Ascending aorta (tissue), 2 donors: ENCODE results near the gene MYL4. TPM values are rescaled to one million over a fixed set of nuclear protein-coding genes. Genes with fewer than 3 reads are reported as not detected.

Source experiments
- DNase-seq, 2 donors: peaks; one replicate each; pipeline ENCODE4 v3.0.0-alpha.2; 2019; ENCODE audit warnings: low spot score in 2 of 2
- H3K27ac ChIP-seq, 2 donors: fragments of 200-600 bp; sonication (generic); one replicate each; pipeline ENCODE4 v1.5.1; 2016 to 2017; ENCODE audit warnings: mild to moderate bottlenecking in 1 of 2
- H3K27me3 ChIP-seq: fragments of 200-600 bp; sonication (generic); one replicate; pipeline ENCODE4 v1.5.1; 2017
- H3K36me3 ChIP-seq, 2 donors: fragments of 200-600 bp; sonication (generic); one replicate each; pipeline ENCODE4 v1.5.1; 2016
- H3K4me1 ChIP-seq, 2 donors: fragments of 200-600 bp; sonication (generic); one replicate each; pipeline ENCODE4 v1.5.1; 2016 to 2017; ENCODE audit warnings: mild to moderate bottlenecking in 1 of 2
- H3K4me3 ChIP-seq, 2 donors: fragments of 200-600 bp; sonication (generic); one replicate each; pipeline ENCODE4 v1.5.1; 2016 to 2017; ENCODE audit warnings: mild to moderate bottlenecking in 1 of 2
- H3K9me3 ChIP-seq, 2 donors: fragments of 200-600 bp; sonication (generic); one replicate each; pipeline ENCODE4 v1.5.1; 2016
- intact Hi-C: fragments of 100-400 bp; cut with DNase I; formaldehyde crosslinking; loops from one replicate; pipeline ENCODE4 v1.15.1; 2023
- total RNA-seq: library from RNA; depleted of rRNA; stranded (reverse); fragments of >200 nt; gene quantifications from one replicate; pipeline ENCODE4 v1.1.0, GENCODE V29; 2016
- TF ChIP-seq, protein P1 (sequence below), 3 experiments: fragments of 200-600 bp in 2 of 3; fragments of 450-650 bp in 1 of 3; sonication (generic) in 2 of 3; IDR thresholded peaks; one replicate each; pipeline ENCODE4 v1.5.1; 2016 to 2019; ENCODE audit warnings: antibody characterized with exemption in 3 of 3, mild to moderate bottlenecking in 1 of 3, moderate library complexity in 1 of 3

The MYL4 gene
- total RNA-seq, 1 donor from 2014 or later: not detected

DNA sequence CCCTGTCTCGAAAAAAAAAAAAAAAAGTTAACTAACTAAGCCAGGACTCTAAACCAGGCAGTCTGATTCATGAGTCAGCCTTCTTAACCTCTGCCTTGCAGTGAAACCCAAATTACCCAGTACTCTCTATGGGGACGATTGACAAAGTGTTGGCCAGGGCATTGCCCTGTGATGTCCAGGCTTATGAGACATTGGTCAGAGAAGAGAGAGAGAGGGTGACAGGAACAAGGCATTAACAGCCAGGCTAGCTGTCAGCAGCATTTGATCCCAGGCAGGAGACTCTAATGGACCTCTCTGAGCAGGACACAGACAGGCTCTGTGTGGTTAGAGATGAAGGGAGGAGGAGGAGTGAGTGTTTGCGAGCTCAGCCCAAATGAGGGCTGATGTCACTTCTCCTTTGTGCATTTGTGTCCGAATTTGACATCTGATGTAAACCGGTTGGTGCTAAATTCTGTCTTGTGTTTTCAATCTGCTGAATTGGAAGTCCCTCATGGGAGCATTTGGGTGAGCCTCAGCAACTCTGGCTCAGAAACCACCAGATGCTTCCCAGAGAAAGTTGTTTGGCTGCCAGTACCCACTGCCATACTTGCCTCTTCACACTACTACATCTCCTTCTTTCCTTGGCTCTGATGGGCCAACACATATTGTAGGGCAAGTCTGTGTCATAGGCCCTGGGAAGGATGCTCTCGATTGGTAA lies 4.3 kb upstream of the MYL4 start:
- H3K9me3 ChIP-seq: no peaks in the 10 kb centered on the region
- DNase-seq: no peak
- no peaks in the 10 kb centered on the region for H3K27me3 ChIP-seq
- intact Hi-C loops: loop anchor here (2.0 kb wide), 1 partner anchor 20 kb away; no protein-coding TSS in a partner anchor
- H3K4me3 ChIP-seq: peak overlapping the region in 1 of 2 donors; percentile 0
- no peaks in the 10 kb centered on the region for H3K36me3 ChIP-seq
- peaks cover 5 to 9% of the 10 kb centered on the region in 2 donors for H3K4me1 ChIP-seq
- TF ChIP-seq, protein P1, sequence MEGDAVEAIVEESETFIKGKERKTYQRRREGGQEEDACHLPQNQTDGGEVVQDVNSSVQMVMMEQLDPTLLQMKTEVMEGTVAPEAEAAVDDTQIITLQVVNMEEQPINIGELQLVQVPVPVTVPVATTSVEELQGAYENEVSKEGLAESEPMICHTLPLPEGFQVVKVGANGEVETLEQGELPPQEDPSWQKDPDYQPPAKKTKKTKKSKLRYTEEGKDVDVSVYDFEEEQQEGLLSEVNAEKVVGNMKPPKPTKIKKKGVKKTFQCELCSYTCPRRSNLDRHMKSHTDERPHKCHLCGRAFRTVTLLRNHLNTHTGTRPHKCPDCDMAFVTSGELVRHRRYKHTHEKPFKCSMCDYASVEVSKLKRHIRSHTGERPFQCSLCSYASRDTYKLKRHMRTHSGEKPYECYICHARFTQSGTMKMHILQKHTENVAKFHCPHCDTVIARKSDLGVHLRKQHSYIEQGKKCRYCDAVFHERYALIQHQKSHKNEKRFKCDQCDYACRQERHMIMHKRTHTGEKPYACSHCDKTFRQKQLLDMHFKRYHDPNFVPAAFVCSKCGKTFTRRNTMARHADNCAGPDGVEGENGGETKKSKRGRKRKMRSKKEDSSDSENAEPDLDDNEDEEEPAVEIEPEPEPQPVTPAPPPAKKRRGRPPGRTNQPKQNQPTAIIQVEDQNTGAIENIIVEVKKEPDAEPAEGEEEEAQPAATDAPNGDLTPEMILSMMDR (IDR thresholded peaks at IDR 0.05): no peak
- H3K27ac ChIP-seq: peak overlapping the region; percentile 82 to 85

DNA sequence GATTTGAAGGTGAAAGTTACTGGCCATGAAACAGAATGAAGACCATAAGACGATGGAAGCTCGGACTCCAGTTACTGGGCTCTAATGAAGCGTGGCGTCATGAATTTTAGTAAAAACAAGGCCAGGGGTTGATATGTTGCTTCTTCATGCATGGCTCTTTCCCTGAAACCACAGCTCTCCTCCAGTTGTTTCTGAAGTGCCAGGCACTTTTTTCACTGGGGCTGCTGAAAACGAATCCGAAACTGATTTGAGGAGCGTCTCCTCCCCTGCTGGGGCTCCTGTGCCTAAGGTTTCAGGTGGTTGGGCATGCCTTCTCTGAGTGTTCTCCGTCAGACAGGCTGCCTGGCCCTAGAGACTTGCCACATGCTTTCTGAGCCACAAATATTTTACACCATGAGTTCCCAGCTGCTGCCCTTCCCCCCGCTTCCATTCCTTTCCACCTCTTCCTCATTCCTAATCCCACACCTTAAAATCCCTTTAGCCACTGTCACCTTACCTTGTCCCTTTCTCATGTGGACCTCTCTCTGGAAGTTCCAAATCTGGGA lies 3.7 kb upstream of the MYL4 start:
- TF ChIP-seq, protein P1 (IDR thresholded peaks at IDR 0.05): no peak
- peak in 1 of 2 donors; percentile 76 for DNase-seq
- intact Hi-C loops: loop anchor here (2.0 kb wide), 1 partner anchor 19 kb away; no protein-coding TSS in a partner anchor
- H3K27me3 ChIP-seq: no peaks in the 10 kb centered on the region
- peak overlapping the region; percentile 82 to 85 for H3K27ac ChIP-seq
- H3K4me1 ChIP-seq: peaks cover 5 to 9% of the 10 kb centered on the region in 2 donors
- no peaks in the 10 kb centered on the region for H3K9me3 ChIP-seq
- H3K4me3 ChIP-seq: peak overlapping the region in 1 of 2 donors; percentile 0
- H3K36me3 ChIP-seq: no peaks in the 10 kb centered on the region

DNA sequence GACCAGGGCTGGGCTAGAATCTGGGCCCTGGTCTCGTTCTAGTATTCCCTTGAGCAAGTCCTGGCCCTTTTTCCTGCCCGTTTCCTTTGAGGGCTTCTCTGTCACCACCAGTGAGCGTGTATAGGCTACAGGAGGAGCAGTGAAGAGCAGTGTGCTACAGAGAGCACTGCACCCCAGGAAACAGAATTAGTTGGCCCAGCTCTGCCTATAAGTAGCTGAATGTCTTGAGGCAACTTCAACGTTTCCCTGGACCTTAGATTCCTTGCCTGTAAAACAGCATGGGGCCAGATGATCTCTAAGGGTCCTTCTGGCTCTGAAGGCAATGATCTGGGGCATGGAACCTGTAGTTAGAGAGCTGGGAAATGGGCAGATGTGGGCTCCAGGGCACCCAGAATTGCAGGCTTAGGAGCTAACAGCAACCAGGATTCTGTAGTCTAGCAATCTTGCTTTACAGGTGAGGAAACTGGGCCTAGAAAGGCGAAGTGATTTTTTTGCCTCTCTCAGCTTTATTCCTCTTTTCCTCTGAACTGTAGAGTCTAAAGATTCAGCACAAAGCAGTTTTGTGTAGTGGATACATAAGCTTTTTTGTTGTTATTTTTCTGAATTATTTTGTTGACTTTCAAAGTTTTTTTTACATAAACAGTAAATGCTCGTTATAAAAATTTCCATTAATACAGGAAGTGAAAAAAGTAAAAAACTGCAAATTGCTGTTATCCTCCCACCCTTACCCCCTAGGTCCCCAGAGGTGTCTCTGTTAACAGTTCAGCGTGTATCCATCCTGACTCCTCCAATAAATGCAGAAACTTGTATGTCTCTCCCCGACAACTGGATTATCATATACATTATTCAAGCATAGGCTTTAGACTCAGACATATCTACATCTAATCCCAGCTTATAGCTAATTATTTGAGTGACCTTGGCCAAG lies 1.7 kb upstream of the MYL4 start:
- H3K27ac ChIP-seq: no peak overlapping the region
- H3K4me3 ChIP-seq: no peak overlapping the region
- no peaks in the 10 kb centered on the region for H3K9me3 ChIP-seq
- no peak for DNase-seq
- H3K27me3 ChIP-seq: no peaks in the 10 kb centered on the region
- H3K36me3 ChIP-seq: no peaks in the 10 kb centered on the region
- intact Hi-C loops: no loop called here
- TF ChIP-seq, protein P1 (IDR thresholded peaks at IDR 0.05): no peak
- H3K4me1 ChIP-seq: peaks cover 5 to 9% of the 10 kb centered on the region in 2 donors

DNA sequence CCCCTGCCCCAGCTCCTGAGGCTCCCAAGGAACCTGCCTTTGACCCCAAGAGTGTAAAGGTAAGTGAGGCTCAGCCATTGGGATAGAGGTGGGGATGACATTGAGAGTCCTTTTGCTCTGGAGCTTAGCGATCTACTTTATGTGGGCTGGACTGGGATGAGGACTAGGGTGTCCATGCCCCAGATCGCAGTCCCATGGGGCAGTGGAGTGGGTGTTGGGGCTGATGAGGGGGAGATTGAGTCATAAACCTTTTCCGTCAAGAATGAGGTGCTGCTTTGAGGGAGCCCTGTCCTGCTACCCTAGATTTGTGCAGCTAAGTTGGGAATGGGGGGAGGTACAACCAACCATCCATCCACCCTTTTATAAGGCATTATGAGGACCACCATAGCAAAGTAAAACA lies 351 bp downstream of the MYL4 start:
- intact Hi-C loops: no loop called here
- Histone ChIP-seq H3K9me3 (no peaks in the 10 kb centered on the region), H3K27me3 (no peaks in the 10 kb centered on the region), H3K4me1 (peaks cover 3% of the 10 kb centered on the region in 2 donors), H3K4me3 (no peak overlapping the region), H3K27ac (no peak overlapping the region), H3K36me3 (no peaks in the 10 kb centered on the region)
- DNase-seq: no peak
- TF ChIP-seq, protein P1 (IDR thresholded peaks at IDR 0.05): no peak

DNA sequence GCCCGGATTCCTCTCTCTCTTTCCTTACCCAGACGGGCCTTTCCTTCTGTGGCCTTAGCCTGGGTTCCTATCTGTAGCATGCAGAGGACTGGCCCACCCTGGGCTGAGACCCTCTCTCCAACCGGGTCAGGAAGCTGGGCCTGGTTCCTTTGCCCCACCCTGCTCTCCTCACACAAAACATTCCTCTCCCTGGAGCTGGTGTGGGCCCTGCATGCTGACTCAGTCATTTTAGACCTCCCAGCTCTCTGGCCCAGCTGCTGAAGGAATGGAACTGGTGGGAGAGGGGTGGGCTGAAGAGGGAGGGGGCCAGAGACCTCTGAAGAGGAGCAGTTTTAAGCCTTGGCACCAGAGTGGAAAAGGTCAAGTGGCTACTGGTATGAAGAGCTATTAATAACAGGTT lies 957 bp downstream of the MYL4 start:
- H3K4me3 ChIP-seq: no peak overlapping the region
- TF ChIP-seq, protein P1 (IDR thresholded peaks at IDR 0.05): no peak
- no peak for DNase-seq

More for the DNA sequence above, 957 bp downstream of the MYL4 start:
- no peaks in the 10 kb centered on the region for H3K36me3 ChIP-seq
- intact Hi-C loops: no loop called here
- H3K27me3 ChIP-seq: no peaks in the 10 kb centered on the region
- no peaks in the 10 kb centered on the region for H3K9me3 ChIP-seq
- H3K4me1 ChIP-seq: no peaks in the 10 kb centered on the region
- H3K27ac ChIP-seq: no peak overlapping the region
